K562 (cell line): Measurements from ENCODE around the gene FTH1. TPM values are rescaled to one million over a fixed set of nuclear protein-coding genes. Genes with fewer than 3 reads are reported as not detected.

Experiments
- ARID2 ChIP-seq: fragments of 450-650 bp; IDR thresholded peaks from 2 replicates; pipeline ENCODE4 v1.6.1; 2017; ENCODE audit warnings: antibody characterized with exemption, mild to moderate bottlenecking
- ATF2 ChIP-seq: sonication (generic); formaldehyde crosslinking; IDR thresholded peaks from 2 replicates; pipeline ENCODE4 v1.8.1; 2022; ENCODE audit warnings: missing genetic modification reagents
- C11orf30 ChIP-seq: fragments of 450-650 bp; IDR thresholded peaks from 2 replicates; pipeline ENCODE4 v1.6.1; 2016; ENCODE audit warnings: low read depth, mild to moderate bottlenecking
- GABPB2 ChIP-seq: fragments of 250-450 bp; sonication (Bioruptor Pico); conservative IDR thresholded peaks from 2 replicates; pipeline ENCODE4 v1.5.1; 2021; ENCODE audit warnings: mild to moderate bottlenecking
- IRF1 ChIP-seq: sonication (generic); formaldehyde crosslinking; IDR thresholded peaks from 2 replicates; pipeline ENCODE4 v1.8.0; 2022; ENCODE audit warnings: missing genetic modification reagents, mild to moderate bottlenecking, borderline replicate concordance
- SREBF1 ChIP-seq: fragments of 150-350 bp; IDR thresholded peaks from 2 replicates; pipeline ENCODE4 v1.6.1; 2014; ENCODE audit warnings: antibody characterized with exemption, low read depth, low read length, borderline replicate concordance
- STAG1 ChIP-seq: sonication (generic); formaldehyde crosslinking; IDR thresholded peaks from 2 replicates; pipeline ENCODE4 v1.5.0; 2020; ENCODE audit warnings: missing genetic modification reagents, borderline replicate concordance
- ZNF584 ChIP-seq: fragments of 200-800 bp; sonication (Bioruptor generic); IDR thresholded peaks from 2 replicates; pipeline ENCODE4 v1.6.1; 2016; ENCODE audit warnings: low read depth, mild to moderate bottlenecking, missing genetic modification characterization, missing compliant biosample characterization
- polyA plus RNA-seq, 8 experiments: library from polyadenylated mRNA; depleted of rRNA in 4 of 8; stranded (reverse) in 5 of 8; unstranded in 3 of 8; fragments of >200 nt; fragmentation: Nextera tagmentation in 2 of 8; fragmentation: Illumina TruSeq in 1 of 8; extraction: Ambion mirVana in 2 of 8; extraction: Trizol in 1 of 8; gene quantifications; 2 replicates each; pipeline versions ENCODE4 v1.2.1 to v1.2.3, GENCODE V29; 2011 to 2014; ENCODE audit warnings: inconsistent platforms in 1 of 8, missing spikeins in 1 of 8
- total RNA-seq, 7 experiments: library from RNA; depleted of rRNA in 6 of 7; stranded (reverse); fragments of >200 nt in 6 of 7; fragmentation: Illumina TruSeq in 2 of 7; extraction: Trizol in 2 of 7; gene quantifications; 2 replicates each; pipeline versions ENCODE4 v1.2.1 to v1.2.3, GENCODE V29; 2011 to 2021; ENCODE audit warnings: low replicate concordance in 1 of 7
- TF ChIP-seq, protein P1 (sequence below): fragments of 250-450 bp; sonication (Bioruptor Pico); IDR thresholded peaks from 2 replicates; pipeline ENCODE4 v1.5.0; 2020; ENCODE audit warnings: mild to moderate bottlenecking

FTH1 gene
- total and polyA plus RNA-seq, 9 of the 15 experiments (the other 6 are each of a cell fraction or from before 2014, with no cell fraction given), result 370 to 3,146 (median 802) TPM

- TF ChIP-seq, protein P1, sequence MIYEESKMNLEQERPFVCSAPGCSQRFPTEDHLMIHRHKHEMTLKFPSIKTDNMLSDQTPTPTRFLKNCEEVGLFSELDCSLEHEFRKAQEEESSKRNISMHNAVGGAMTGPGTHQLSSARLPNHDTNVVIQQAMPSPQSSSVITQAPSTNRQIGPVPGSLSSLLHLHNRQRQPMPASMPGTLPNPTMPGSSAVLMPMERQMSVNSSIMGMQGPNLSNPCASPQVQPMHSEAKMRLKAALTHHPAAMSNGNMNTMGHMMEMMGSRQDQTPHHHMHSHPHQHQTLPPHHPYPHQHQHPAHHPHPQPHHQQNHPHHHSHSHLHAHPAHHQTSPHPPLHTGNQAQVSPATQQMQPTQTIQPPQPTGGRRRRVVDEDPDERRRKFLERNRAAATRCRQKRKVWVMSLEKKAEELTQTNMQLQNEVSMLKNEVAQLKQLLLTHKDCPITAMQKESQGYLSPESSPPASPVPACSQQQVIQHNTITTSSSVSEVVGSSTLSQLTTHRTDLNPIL (CRISPR knock-in tag), result no peak
- TF ChIP-seq GABPB2 (CRISPR knock-in tag) (no peak), ZNF584 (CRISPR knock-in tag) (no peak), ARID2 (no peak), C11orf30 (no peak), STAG1 (no peak), SREBF1 (no peak), ATF2 (CRISPR knock-in tag) (no peak), IRF1 (no peak)
Observed at GRCh38 chr11:61919705-61920631, 47.5 kb downstream of the FTH1 start (continued).
